ENCODE measurements around the gene NARF.

GRCh38 chr17:82529914-82530300 lies 71.4 kb downstream of the NARF start:
- no peak for TF ChIP-seq POLR2A (IDR thresholded peaks at IDR 0.05)
- no peak for TF ChIP-seq CTCF (IDR thresholded peaks at IDR 0.05)

Data from uterus (tissue), 2 donors.